Activated T-helper 2 cell treated with anti-CD3 and anti-CD28 coated beads, Interferon-gamma antibody, Interleukin-2, Interleukin-4, amounts not matched to agents 10 μg/mL and 5 μg/mL and 100 μg/mL, durations not matched to agents 14 hours and 24 hours and 36 hours (primary cell): ENCODE measurements around the gene NSUN6. TPM values are rescaled to one million over a fixed set of nuclear protein-coding genes. Genes with fewer than 3 reads are reported as not detected.

Experiments
- DNase-seq: peaks from one replicate; pipeline ENCODE4 v3.0.0; 2021; ENCODE audit warnings: low spot score
- H3K27ac Mint-ChIP-seq: one replicate; pipeline ENCODE4 v1.8.0; 2021; ENCODE audit warnings: mixed read lengths
- H3K27me3 Mint-ChIP-seq: one replicate; pipeline ENCODE4 v1.8.0; 2021; ENCODE audit warnings: low read depth, mixed read lengths
- H3K36me3 Mint-ChIP-seq: one replicate; pipeline ENCODE4 v1.8.0; 2021; ENCODE audit warnings: low read depth, mixed read lengths
- H3K4me1 Mint-ChIP-seq: one replicate; pipeline ENCODE4 v1.8.0; 2021; ENCODE audit warnings: low read depth, mixed read lengths
- H3K4me3 Mint-ChIP-seq: one replicate; pipeline ENCODE4 v1.8.0; 2021; ENCODE audit warnings: low read depth, mild to moderate bottlenecking, moderate library complexity, mixed read lengths
- H3K9me3 Mint-ChIP-seq: one replicate; pipeline ENCODE4 v1.8.0; 2021; ENCODE audit warnings: mixed read lengths
- intact Hi-C: fragments of 100-400 bp; cut with micrococcal nuclease; formaldehyde crosslinking; loops from one replicate; pipeline ENCODE4 v1.15.1; 2023
- total RNA-seq: library from RNA; stranded (reverse); gene quantifications from 2 replicates; pipeline ENCODE4 v1.2.3, GENCODE V29; 2022

Gene NSUN6
- total RNA-seq, 1 donor from 2014 or later: 13.7 TPM

GRCh38 chr10:18561861-18562551 lies 89.4 kb downstream of the NSUN6 start:
- H3K9me3 Mint-ChIP-seq: no peaks in the 10 kb centered on the region
- no peaks in the 10 kb centered on the region for H3K36me3 Mint-ChIP-seq
- no peaks in the 10 kb centered on the region for H3K27me3 Mint-ChIP-seq
- no peak overlapping the region for H3K4me3 Mint-ChIP-seq
- intact Hi-C loops: no loop called here
- no peaks in the 10 kb centered on the region for H3K4me1 Mint-ChIP-seq
- no peak overlapping the region for H3K27ac Mint-ChIP-seq
- DNase-seq: no peak

DNA sequence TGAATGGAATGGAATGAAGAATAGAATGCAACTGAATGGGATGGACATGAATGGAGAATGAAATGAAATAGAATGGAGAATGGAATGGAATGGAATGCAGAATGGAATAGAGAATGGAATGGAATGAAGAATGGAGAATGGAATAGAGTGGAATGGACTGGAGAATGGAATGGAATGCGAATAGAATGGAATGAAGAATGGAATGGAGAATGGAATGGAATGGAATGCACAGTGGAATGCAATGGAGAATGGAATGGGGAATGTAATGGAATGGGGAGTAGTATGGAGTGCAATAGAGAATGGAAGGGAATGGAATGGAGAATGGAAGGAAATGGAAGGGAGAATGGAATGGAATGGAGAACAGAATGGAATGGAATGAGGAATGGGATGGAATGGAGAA lies 93.4 kb downstream of the NSUN6 start:
- Mint-ChIP-seq H3K4me3 (no peak overlapping the region), H3K9me3 (no peaks in the 10 kb centered on the region), H3K4me1 (no peaks in the 10 kb centered on the region), H3K27me3 (no peaks in the 10 kb centered on the region), H3K27ac (no peak overlapping the region), H3K36me3 (no peaks in the 10 kb centered on the region)
- intact Hi-C loops: no loop called here
- no peak for DNase-seq

GRCh38 chr10:18556522-18557147 lies 94.8 kb downstream of the NSUN6 start:
- Mint-ChIP-seq H3K36me3 (peaks cover 1% of the 10 kb centered on the region), H3K9me3 (no peaks in the 10 kb centered on the region), H3K4me1 (no peaks in the 10 kb centered on the region), H3K27me3 (no peaks in the 10 kb centered on the region), H3K4me3 (no peak overlapping the region), H3K27ac (no peak overlapping the region)
- intact Hi-C loops: no loop called here
- DNase-seq: no peak

DNA sequence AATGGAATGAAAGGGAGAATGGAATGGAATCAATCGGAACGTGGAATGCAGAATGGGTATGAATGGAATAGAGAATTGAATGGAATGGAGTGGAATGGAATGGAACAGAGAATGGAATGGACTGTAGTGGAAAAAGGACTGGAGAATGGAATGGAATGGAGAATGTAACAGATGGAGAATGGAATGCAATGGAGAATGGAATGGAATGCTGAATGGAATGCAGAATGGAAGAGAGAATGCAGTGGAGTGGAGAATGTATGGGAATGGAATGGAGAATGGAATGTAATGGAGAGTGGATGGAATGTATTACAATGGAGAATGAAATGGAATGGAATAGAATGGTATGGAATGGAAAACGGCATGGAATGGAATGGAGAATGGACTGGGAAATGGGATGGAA lies 96.9 kb downstream of the NSUN6 start:
- Mint-ChIP-seq H3K27me3 (no peaks in the 10 kb centered on the region), H3K27ac (no peak overlapping the region), H3K4me3 (no peak overlapping the region), H3K4me1 (no peaks in the 10 kb centered on the region), H3K9me3 (no peaks in the 10 kb centered on the region), H3K36me3 (peaks cover 9% of the 10 kb centered on the region)
- intact Hi-C loops: no loop called here
- DNase-seq: no peak

- no peaks in the 10 kb centered on the region for H3K4me1 Mint-ChIP-seq
- no peak overlapping the region for H3K4me3 Mint-ChIP-seq
- H3K9me3 Mint-ChIP-seq: no peaks in the 10 kb centered on the region
- no peak for DNase-seq
- intact Hi-C loops: no loop called here
- peaks cover 24% of the 10 kb centered on the region for H3K36me3 Mint-ChIP-seq
- no peak overlapping the region for H3K27ac Mint-ChIP-seq
- no peaks in the 10 kb centered on the region for H3K27me3 Mint-ChIP-seq
Observed at GRCh38 chr10:18551473-18551872, 99.9 kb downstream of the NSUN6 start.

GRCh38 chr10:18549105-18549504 lies 102.3 kb downstream of the NSUN6 start:
- H3K27ac Mint-ChIP-seq: no peak overlapping the region
- H3K4me3 Mint-ChIP-seq: no peak overlapping the region
- intact Hi-C loops: no loop called here
- H3K27me3 Mint-ChIP-seq: no peaks in the 10 kb centered on the region
- H3K9me3 Mint-ChIP-seq: no peaks in the 10 kb centered on the region
- DNase-seq: no peak
- no peaks in the 10 kb centered on the region for H3K4me1 Mint-ChIP-seq
- H3K36me3 Mint-ChIP-seq: peaks cover 25% of the 10 kb centered on the region

- no peak overlapping the region for H3K27ac Mint-ChIP-seq
- H3K27me3 Mint-ChIP-seq: no peaks in the 10 kb centered on the region
- no peaks in the 10 kb centered on the region for H3K4me1 Mint-ChIP-seq
- H3K36me3 Mint-ChIP-seq: peaks cover 34% of the 10 kb centered on the region
- DNase-seq: no peak
- no peaks in the 10 kb centered on the region for H3K9me3 Mint-ChIP-seq
- intact Hi-C loops: no loop called here
- H3K4me3 Mint-ChIP-seq: no peak overlapping the region
Observed at GRCh38 chr10:18545621-18546305, 105.6 kb downstream of the NSUN6 start.

GRCh38 chr10:18542832-18543231 lies 108.6 kb downstream of the NSUN6 start:
- intact Hi-C loops: no loop called here
- Mint-ChIP-seq H3K27me3 (no peaks in the 10 kb centered on the region), H3K36me3 (peaks cover 36% of the 10 kb centered on the region), H3K27ac (no peak overlapping the region), H3K4me1 (no peaks in the 10 kb centered on the region), H3K9me3 (no peaks in the 10 kb centered on the region), H3K4me3 (no peak overlapping the region)
- DNase-seq: no peak

DNA sequence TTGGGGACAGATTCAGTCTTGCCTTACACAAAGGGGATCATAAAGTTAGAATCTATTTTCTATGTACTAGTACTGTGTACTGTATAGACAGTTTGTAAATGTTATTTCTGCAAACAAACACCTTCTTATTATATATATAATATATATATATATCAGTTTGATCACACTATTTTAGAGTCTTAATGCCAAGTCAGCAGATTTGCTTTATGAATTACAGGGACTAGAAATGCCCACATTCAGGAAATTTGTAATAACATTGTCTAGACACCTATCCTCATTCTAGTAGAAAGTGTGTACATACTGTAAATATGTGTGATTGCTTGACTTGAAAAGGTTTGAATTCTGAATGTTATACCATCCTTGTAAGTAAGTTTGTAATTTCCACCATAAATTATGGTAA lies 111.2 kb downstream of the NSUN6 start:
- DNase-seq: no peak
- Mint-ChIP-seq H3K4me1 (no peaks in the 10 kb centered on the region), H3K9me3 (no peaks in the 10 kb centered on the region), H3K36me3 (peaks cover 37% of the 10 kb centered on the region), H3K27me3 (no peaks in the 10 kb centered on the region), H3K4me3 (no peak overlapping the region), H3K27ac (no peak overlapping the region)
- intact Hi-C loops: no loop called here

GRCh38 chr10:18539335-18539734 lies 112.1 kb downstream of the NSUN6 start:
- H3K36me3 Mint-ChIP-seq: peaks cover 43% of the 10 kb centered on the region
- no peak overlapping the region for H3K4me3 Mint-ChIP-seq
- no peak overlapping the region for H3K27ac Mint-ChIP-seq
- H3K9me3 Mint-ChIP-seq: no peaks in the 10 kb centered on the region
- intact Hi-C loops: no loop called here
- no peaks in the 10 kb centered on the region for H3K4me1 Mint-ChIP-seq
- DNase-seq: no peak
- no peaks in the 10 kb centered on the region for H3K27me3 Mint-ChIP-seq

- Mint-ChIP-seq H3K4me3 (no peak overlapping the region), H3K27ac (no peak overlapping the region), H3K9me3 (peaks cover 11% of the 10 kb centered on the region), H3K27me3 (no peaks in the 10 kb centered on the region), H3K4me1 (peaks cover 2% of the 10 kb centered on the region), H3K36me3 (peaks cover 39% of the 10 kb centered on the region)
- DNase-seq: no peak
- intact Hi-C loops: no loop called here
Observed at GRCh38 chr10:18533896-18534295, 117.5 kb downstream of the NSUN6 start.

GRCh38 chr10:18532881-18533535 lies 118.4 kb downstream of the NSUN6 start:
- Mint-ChIP-seq H3K9me3 (peaks cover 11% of the 10 kb centered on the region), H3K4me3 (no peak overlapping the region), H3K27me3 (no peaks in the 10 kb centered on the region), H3K36me3 (peaks cover 39% of the 10 kb centered on the region), H3K4me1 (peaks cover 2% of the 10 kb centered on the region), H3K27ac (no peak overlapping the region)
- DNase-seq: no peak
- intact Hi-C loops: no loop called here

GRCh38 chr10:18528292-18528691 lies 123.1 kb downstream of the NSUN6 start:
- Mint-ChIP-seq H3K9me3 (peaks cover 11% of the 10 kb centered on the region), H3K4me1 (no peaks in the 10 kb centered on the region), H3K27me3 (no peaks in the 10 kb centered on the region), H3K27ac (no peak overlapping the region), H3K4me3 (no peak overlapping the region), H3K36me3 (peaks cover 31% of the 10 kb centered on the region)
- no peak for DNase-seq
- intact Hi-C loops: no loop called here
